OCI-LY7 (cell line): ENCODE measurements around the gene GABRR2. TPM values are rescaled to one million over a fixed set of nuclear protein-coding genes. Genes with fewer than 3 reads are reported as not detected.

Experiments
- BruUV-seq: library from RNA; stranded (reverse); fragments of 400-500 nt; replicated peaks from 2 replicates; lab custom pipeline; 2021; lab: Mats Ljungman, UMichigan
- CTCF ChIA-PET: fragments of 300-600 bp; sonication (Branson Sonifier 250); formaldehyde crosslinking; loops from one replicate; lab custom pipeline; 2022; ENCODE audit warnings: antibody characterized with exemption; ENCODE audit not compliant: unreplicated experiment; lab: Charles Lee
- POLR2A ChIA-PET: fragments of 300-600 bp; sonication (Branson Sonifier 250); formaldehyde crosslinking; loops from one replicate; lab custom pipeline; 2022; ENCODE audit warnings: antibody characterized with exemption; lab: Charles Lee
- DNase-seq: peaks from one replicate; pipeline ENCODE4 v3.0.0-alpha.2; 2015; ENCODE audit warnings: low spot score
- H2AFZ ChIP-seq: fragments of 200-600 bp; sonication (generic), shearing (Covaris generic); 2 replicates; pipeline ENCODE4 v1.6.1; 2014; ENCODE audit warnings: mild to moderate bottlenecking, antibody characterized with exemption, low read length, moderate library complexity
- H3K27ac ChIP-seq: fragments of 200-600 bp; sonication (generic); 2 replicates; pipeline ENCODE4 v1.5.1; 2014; ENCODE audit warnings: mixed run types, low read depth, mild to moderate bottlenecking, moderate library complexity, low read length, inconsistent platforms; ENCODE audit not compliant: poor library complexity, severe bottlenecking
- H3K36me3 ChIP-seq: fragments of 200-600 bp; sonication (generic); 2 replicates; pipeline ENCODE4 v1.6.1; 2014; ENCODE audit warnings: mild to moderate bottlenecking, antibody characterized with exemption, low read length, moderate library complexity, mixed read lengths; ENCODE audit not compliant: insufficient read depth
- H3K4me1 ChIP-seq: fragments of 200-600 bp; sonication (generic); 2 replicates; pipeline ENCODE4 v1.5.1; 2014; ENCODE audit warnings: mild to moderate bottlenecking, low read length; ENCODE audit not compliant: insufficient read depth, poor library complexity, severe bottlenecking
- H3K4me2 ChIP-seq: fragments of 200-600 bp; sonication (generic); 2 replicates; pipeline ENCODE4 v1.6.1; 2014; ENCODE audit warnings: mild to moderate bottlenecking, low read length
- H3K4me3 ChIP-seq: fragments of 200-600 bp; sonication (generic); 2 replicates; pipeline ENCODE4 v1.5.1; 2014; ENCODE audit warnings: mild to moderate bottlenecking, low read depth, low read length; ENCODE audit not compliant: poor library complexity, severe bottlenecking
- H3K79me2 ChIP-seq: fragments of 200-600 bp; sonication (generic); 2 replicates; pipeline ENCODE4 v1.6.1; 2016; ENCODE audit warnings: low read depth, mild to moderate bottlenecking, low read length, moderate library complexity, mixed read lengths; ENCODE audit not compliant: insufficient read depth
- H3K9me2 ChIP-seq: fragments of 200-600 bp; sonication (generic); 2 replicates; pipeline ENCODE4 v1.6.1; 2016; ENCODE audit warnings: mild to moderate bottlenecking, low read length, mixed read lengths; ENCODE audit not compliant: insufficient read depth
- H3K9me3 ChIP-seq: fragments of 200-600 bp; sonication (generic); 2 replicates; pipeline ENCODE4 v1.6.1; 2014; ENCODE audit warnings: mild to moderate bottlenecking, mixed run types, low read length, mixed read lengths
- H4K20me1 ChIP-seq: fragments of 200-600 bp; sonication (generic); 2 replicates; pipeline ENCODE4 v1.6.1; 2014; ENCODE audit warnings: mild to moderate bottlenecking, antibody characterized with exemption, low read length, moderate library complexity, mixed read lengths; ENCODE audit not compliant: insufficient read depth
- CTCF ChIP-seq: fragments of 200-600 bp; sonication (generic); conservative IDR thresholded peaks from 2 replicates; pipeline ENCODE4 v1.5.1; 2014; ENCODE audit warnings: mild to moderate bottlenecking, antibody characterized with exemption, low read length, moderate library complexity, mixed read lengths
- EZH2phosphoT487 ChIP-seq: fragments of 200-600 bp; sonication (generic); IDR thresholded peaks from 2 replicates; pipeline ENCODE4 v1.6.1; 2018; ENCODE audit warnings: low read depth, borderline replicate concordance, mild to moderate bottlenecking, mixed run types, antibody characterized with exemption, low read length, moderate library complexity, mixed read lengths
- intact Hi-C: fragments of 100-400 bp; cut with micrococcal nuclease; formaldehyde crosslinking; loops from one replicate; pipeline ENCODE4 v1.10.0; 2022; ENCODE audit not compliant: unreplicated experiment
- total RNA-seq, 2 experiments: library from RNA; depleted of rRNA in 1 of 2; stranded (reverse); fragments of >200 nt in 1 of 2; shearing (Covaris generic) in 1 of 2; gene quantifications; 2 replicates each; pipeline ENCODE4 v1.2.3, GENCODE V29; 2014 to 2022

Gene GABRR2
- total RNA-seq, 2 experiments from 2014 or later = 5.2 to 7.0 TPM

GRCh38 chr6:89243331-89243629 is 71.8 kb downstream of the GABRR2 start:
- Histone ChIP-seq H3K79me2 (no peaks in the 10 kb centered on the region), H2AFZ (peak overlapping the region; percentile 34; the same call in 1 of the 2 replicates), H3K9me3 (0 out of 2 replicates have a peak, but pooled peaks cover 4% of the 10 kb centered on the region), H3K4me2 (peak overlapping the region; percentile 40; the same call in 1 of the 2 replicates), H3K36me3 (no peaks in the 10 kb centered on the region), H3K9me2 (no peaks in the 10 kb centered on the region), H3K27ac (no peak overlapping the region), H3K4me1 (peaks cover 43% of the 10 kb centered on the region), H4K20me1 (no peaks in the 10 kb centered on the region), H3K4me3 (no peak overlapping the region)
- BruUV-seq = no TSS peak
- intact Hi-C loops = no loop called here
- ChIA-PET CTCF (interaction anchor here (1.0 kb wide), 1 partner anchor 97 kb away, joined by 3 read pairs; the partner anchor contains the start of gene PM20D2), POLR2A (interaction anchor here (0.6 to 1.3 kb wide), 3 partner anchors 11 to 280 kb away, joined by 3 to 5 read pairs (median 4); partner anchors contain the start of genes PNRC1 and RNGTT)
- TF ChIP-seq EZH2phosphoT487 (no peak), CTCF (no peak)
- DNase-seq = no peak

- H3K36me3 ChIP-seq = no peaks in the 10 kb centered on the region
- POLR2A ChIA-PET = interaction anchor here (1.3 kb wide), 1 partner anchor 10 kb away, joined by 3 read pairs; no protein-coding TSS in a partner anchor
- no peak overlapping the region for H3K27ac ChIP-seq
- no peaks in the 10 kb centered on the region for H3K9me2 ChIP-seq
- H3K79me2 ChIP-seq = no peaks in the 10 kb centered on the region
- peaks cover 43% of the 10 kb centered on the region for H3K4me1 ChIP-seq
- intact Hi-C loops = loop anchor here (1.0 kb wide), 2 partner anchors 120 to 260 kb away; no protein-coding TSS in a partner anchor
- H2AFZ ChIP-seq = peak overlapping the region; percentile 34; the same call in 1 of the 2 replicates
- H3K9me3 ChIP-seq = 0 out of 2 replicates have a peak, but pooled peaks cover 4% of the 10 kb centered on the region
- no TSS peak for BruUV-seq
- no peak overlapping the region for H3K4me3 ChIP-seq
- TF ChIP-seq CTCF (peak; percentile 76), EZH2phosphoT487 (no peak)
- CTCF ChIA-PET = no interaction called here
- H4K20me1 ChIP-seq = no peaks in the 10 kb centered on the region
- peak overlapping the region; percentile 40 for H3K4me2 ChIP-seq
- peak; percentile 56 for DNase-seq
Observed at GRCh38 chr6:89242574-89243330, 72.3 kb downstream of the GABRR2 start.

- H3K27ac ChIP-seq = no peak overlapping the region
- H4K20me1 ChIP-seq = no peaks in the 10 kb centered on the region
- intact Hi-C loops = no loop called here
- CTCF ChIA-PET = no interaction called here
- peaks cover 36% of the 10 kb centered on the region for H3K4me1 ChIP-seq
- TF ChIP-seq CTCF (peak; percentile 77), EZH2phosphoT487 (no peak)
- no peak overlapping the region for H3K4me3 ChIP-seq
- H2AFZ ChIP-seq = peak overlapping the region; percentile 68; the same call in 1 of the 2 replicates
- H3K79me2 ChIP-seq = no peaks in the 10 kb centered on the region
- H3K4me2 ChIP-seq = peak overlapping the region; percentile 47
- POLR2A ChIA-PET = no interaction called here
- peak; percentile 66 for DNase-seq
- H3K36me3 ChIP-seq = no peaks in the 10 kb centered on the region
- no peaks in the 10 kb centered on the region for H3K9me2 ChIP-seq
- BruUV-seq = no TSS peak
- no peaks in the 10 kb centered on the region for H3K9me3 ChIP-seq
Observed at GRCh38 chr6:89239338-89239737, 75.8 kb downstream of the GABRR2 start.
